CD4-positive, alpha-beta T cell treated with Interleukin-4 for 1 hour (primary cell): ENCODE measurements around the gene PABPC1L.

Experiments
- DNase-seq, 2 donors: peaks; one replicate each; pipeline ENCODE4 v3.0.0-alpha.2; 2020 to 2022

PABPC1L gene

GRCh38 chr20:44945261-44945660, 35.4 kb downstream of the PABPC1L start:
- DNase-seq: no peak

GRCh38 chr20:44946271-44946852, 36.5 kb downstream of the PABPC1L start:
- no peak for DNase-seq

GRCh38 chr20:44948107-44948506, 38.2 kb downstream of the PABPC1L start:
- DNase-seq: no peak

GRCh38 chr20:44948513-44948912, 38.7 kb downstream of the PABPC1L start:
- no peak for DNase-seq

- DNase-seq: no peak
These were observed 40.5 kb downstream of the PABPC1L start for GRCh38 chr20:44950368-44950767.

- DNase-seq: no peak
These were observed 42.9 kb downstream of the PABPC1L start for GRCh38 chr20:44952731-44953130.

GRCh38 chr20:44954211-44954610, 44.4 kb downstream of the PABPC1L start:
- no peak for DNase-seq

GRCh38 chr20:44955270-44955669, 45.4 kb downstream of the PABPC1L start:
- DNase-seq: no peak

- no peak for DNase-seq
These were observed 46.5 kb downstream of the PABPC1L start for GRCh38 chr20:44956410-44956809.

- DNase-seq: no peak
These were observed 48.4 kb downstream of the PABPC1L start for GRCh38 chr20:44958276-44958675.

- no peak for DNase-seq
These were observed 49.3 kb downstream of the PABPC1L start for GRCh38 chr20:44959082-44959637.

GRCh38 chr20:44959638-44960102, 49.8 kb downstream of the PABPC1L start:
- DNase-seq: peak; percentile 56 to 61

GRCh38 chr20:44960103-44960852, 50.4 kb downstream of the PABPC1L start, which contains the start of gene TOMM34:
TSS of gene TOMM34 (minus strand) at chr20:44960397. CDS start at chr20:44960333, 64 bp downstream.
- DNase-seq: peak; percentile 91

- no peak for DNase-seq
These were observed 51.4 kb downstream of the PABPC1L start for GRCh38 chr20:44961011-44961869.

- DNase-seq: no peak
These were observed 52.0 kb downstream of the PABPC1L start for GRCh38 chr20:44961870-44962267.

- no peak for DNase-seq
These were observed 52.6 kb downstream of the PABPC1L start for GRCh38 chr20:44962483-44962882.

GRCh38 chr20:44963325-44964215, 53.7 kb downstream of the PABPC1L start:
- DNase-seq: no peak

GRCh38 chr20:44965651-44966029, 55.8 kb downstream of the PABPC1L start:
- no peak for DNase-seq

- peak; percentile 95 to 96 for DNase-seq
These were observed 56.4 kb downstream of the PABPC1L start, which contains the start of gene STK4 for GRCh38 chr20:44966030-44966961. TSS of gene STK4 (plus strand) at chr20:44966512. CDS start at chr20:44966569, 57 bp downstream.

- peak; percentile 64 to 77 for DNase-seq
These were observed 57.4 kb downstream of the PABPC1L start for GRCh38 chr20:44967207-44967807.
